ENCODE results near the gene RAF1.
"Not testable (repeated sequence)": the region's sequence is repeated elsewhere in the genome, so short reads cannot be mapped to it uniquely, and the experiment has no call there.

Gene RAF1

DNA sequence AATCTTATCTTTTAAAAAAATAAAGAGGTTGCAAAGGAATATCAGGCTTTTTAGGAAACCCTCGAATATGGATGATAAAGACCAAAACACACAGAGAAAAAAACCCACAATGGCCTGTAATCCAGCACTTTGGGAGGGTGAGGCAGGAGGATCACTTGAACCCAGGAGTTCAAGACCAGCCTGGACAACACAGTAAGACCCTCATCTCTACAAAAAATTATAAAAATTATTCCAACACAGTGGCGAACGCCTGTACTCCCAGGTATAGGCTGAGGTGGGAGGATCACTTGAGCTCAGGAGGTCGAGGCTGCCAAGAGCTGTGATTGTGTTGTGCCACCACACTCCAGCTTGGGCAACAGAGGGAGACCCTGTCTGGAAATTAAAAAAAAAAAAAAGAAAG lies 30.8 kb downstream of the RAF1 start:
- DNase-seq: no peak

DNA sequence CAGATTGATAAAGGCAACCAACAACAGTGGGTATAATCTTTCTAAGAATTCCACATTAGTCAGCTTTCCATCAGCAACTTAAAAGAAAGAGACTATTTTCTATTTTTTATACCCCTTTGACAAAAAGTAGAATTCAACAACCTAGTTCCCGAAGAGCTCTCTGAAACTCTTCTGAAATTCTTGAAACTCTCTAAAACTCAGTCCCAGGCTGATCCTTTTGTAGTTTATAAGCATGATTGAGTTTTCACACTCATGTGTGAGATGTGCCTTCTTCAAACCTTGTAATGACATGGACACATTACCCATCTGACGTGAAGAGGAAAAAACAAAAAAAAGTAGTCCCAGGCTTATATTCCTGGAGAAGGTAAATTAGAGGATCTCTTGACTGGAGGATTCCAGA lies 31.4 kb downstream of the RAF1 start:
- DNase-seq: no peak

DNA sequence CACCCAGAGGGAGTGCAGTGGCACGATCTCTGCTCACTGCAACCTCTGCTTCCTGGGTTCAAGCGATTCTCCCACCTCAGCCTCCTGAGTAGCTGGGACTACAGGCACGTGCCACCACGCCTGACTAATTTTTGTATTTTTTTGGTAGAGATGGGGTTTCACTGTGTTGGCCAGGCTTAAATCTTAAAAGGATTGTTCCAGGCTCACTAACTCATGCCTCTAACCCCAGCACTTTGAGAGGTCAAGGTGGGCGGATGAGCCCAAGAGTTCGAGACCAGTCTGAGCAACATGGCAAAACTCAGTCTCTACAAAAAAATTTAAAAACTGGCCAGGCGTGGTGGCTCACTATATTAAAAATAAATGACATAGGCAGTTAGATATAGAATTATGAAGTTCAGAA lies 33.1 kb downstream of the RAF1 start:
- DNase-seq: not testable (repeated sequence)

DNA sequence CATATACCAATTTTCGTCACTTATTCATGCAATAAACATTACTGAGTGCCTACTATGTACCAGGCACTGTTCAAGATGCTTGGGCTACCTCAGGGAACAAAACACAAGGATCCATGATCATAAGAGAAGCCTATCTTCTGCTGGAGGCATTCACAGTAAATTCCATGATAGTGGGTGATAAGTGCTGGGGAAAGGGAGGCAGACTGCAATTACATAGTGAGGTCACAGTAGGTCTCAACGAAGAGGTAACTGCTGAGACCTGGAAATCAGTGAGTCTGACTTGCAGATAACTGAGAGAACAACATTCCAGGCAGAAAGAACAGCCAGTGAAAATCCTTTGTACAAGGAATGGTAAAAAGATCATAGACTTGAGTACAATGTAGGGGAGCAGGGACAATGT lies 33.6 kb downstream of the RAF1 start:
- DNase-seq: no peak

DNA sequence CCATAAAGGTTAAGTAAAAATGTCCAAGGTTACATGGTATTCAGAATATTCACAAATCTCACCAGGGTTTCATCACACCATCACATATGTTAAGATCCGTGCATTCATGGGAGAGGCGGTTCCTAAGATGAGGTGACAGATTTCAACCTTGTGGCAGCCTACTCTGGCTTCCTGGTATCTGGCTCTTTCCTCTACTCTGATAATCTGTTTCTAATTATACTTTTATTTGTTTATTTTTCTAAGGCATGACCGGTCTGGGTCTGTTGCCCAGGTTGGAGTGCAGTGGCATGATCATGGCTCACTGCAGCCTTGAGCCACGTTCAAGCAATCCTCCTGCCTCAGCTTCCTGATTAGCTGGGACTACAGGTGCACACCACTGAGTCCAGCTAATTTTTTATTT lies 34.4 kb downstream of the RAF1 start:
- DNase-seq: peak; percentile 8

DNA sequence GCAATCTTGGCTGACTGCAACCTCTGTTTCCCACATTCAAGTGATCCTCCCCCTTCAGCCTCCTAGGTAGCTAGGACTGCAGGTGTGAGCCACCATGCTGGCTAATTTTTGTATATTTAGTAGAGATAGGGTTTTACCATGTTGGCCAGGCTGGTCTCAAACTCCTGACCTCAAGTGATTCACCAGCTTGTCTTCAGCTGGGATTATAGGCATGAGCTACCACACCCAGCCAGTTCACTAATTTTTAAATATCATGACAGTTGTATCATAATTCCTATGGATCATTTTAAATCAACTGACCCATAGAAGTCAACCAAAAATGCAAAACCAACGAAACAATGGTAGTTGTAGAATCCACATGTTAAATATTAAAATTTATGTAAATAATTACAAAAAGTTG lies 35.1 kb downstream of the RAF1 start:
- no peak for DNase-seq

DNA sequence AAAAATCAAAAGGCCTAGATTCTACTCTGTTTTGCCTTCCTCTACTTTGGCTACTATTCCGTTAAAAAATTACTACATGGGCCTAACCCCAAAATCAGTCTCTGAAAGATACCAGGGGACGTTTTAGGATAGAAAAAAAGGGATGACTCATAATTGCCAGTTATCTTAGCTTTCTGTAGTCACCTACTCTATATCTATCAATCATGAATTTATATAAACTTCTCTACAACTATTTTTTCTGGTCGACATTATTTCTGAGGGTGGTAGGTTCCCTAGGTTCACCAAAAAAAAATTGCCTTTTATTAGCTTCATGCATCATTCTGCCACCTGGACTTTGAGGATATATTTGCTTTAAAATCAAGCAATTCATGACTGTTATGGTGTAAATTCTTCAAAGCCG lies 36.5 kb downstream of the RAF1 start:
- no peak for DNase-seq

DNA sequence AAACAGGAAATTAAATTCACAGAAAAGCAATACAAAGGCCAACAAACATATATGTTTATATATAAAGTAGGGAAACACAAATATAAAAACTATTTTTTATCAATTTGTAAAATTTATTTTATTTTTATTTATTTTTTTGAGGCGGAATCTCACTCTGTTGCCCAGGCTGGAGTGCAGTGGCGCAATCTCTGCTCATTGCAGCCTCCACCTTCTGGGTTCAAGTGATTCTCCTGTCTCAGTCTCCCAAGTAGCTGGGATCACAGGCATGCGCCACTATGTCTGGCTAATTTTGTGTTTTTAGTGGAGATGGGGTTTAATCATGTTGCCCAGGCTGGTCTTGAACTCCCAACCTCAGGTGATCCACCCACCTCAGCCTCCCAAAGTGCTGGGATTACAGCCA lies 39.0 kb downstream of the RAF1 start:
- DNase-seq: not testable (repeated sequence)

DNA sequence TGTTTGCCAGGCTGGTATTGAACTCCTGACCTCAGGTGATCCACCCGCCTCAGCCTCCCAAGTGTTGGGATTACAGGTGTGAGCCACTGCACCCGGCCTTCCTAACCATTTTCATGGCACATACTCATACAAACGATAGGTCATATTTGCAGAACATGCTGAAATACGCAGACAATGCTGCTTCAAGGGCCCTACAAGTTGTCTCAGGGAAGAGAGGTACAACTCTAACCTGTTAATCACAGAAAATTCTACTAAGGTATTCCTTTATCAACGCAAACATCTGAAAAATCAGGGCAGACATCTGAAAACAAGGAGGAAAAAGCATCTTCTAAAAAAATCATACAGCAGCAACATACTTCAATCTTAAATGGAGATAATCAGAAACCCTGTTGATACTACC lies 39.9 kb downstream of the RAF1 start:
- no peak for DNase-seq

DNA sequence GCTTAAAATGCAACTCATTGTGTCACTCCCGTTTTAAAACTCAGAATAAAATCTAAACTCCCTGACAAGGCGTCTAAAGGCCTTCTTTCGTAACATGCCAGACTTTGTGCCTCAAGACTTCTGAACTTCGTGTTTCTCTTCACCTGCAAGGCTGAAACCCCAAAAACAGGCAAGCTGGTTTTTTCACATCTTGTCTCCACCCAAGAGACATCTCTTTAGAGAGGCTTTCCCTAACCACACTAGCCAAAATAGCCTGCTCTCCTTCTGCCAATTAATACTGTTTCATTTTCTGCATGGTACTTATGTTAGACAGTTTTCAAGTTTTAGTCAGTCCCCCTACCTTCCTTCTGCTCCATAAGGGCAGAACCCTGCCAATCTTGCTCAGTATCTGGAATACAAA lies 41.6 kb downstream of the RAF1 start:
- no peak for DNase-seq

DNA sequence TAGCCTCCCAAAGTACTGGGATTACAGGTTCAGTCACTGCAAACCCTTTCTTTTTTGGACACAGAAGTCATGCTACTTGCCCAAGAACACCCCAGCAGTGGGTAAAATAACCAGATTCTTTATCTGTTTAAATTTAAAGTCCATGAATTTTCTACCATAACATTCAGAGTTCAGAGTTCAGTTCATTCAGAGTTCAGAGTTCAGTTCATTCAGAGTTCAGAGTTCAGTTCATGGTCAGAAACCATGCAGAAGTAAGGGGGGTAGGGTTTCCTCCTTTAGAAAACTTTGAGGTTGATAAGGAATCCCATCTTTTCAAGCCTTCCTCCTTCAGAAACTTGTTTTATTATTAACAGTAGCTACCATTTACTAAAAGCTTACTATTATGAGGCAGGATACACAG lies 43.2 kb downstream of the RAF1 start:
- DNase-seq: no peak

DNA sequence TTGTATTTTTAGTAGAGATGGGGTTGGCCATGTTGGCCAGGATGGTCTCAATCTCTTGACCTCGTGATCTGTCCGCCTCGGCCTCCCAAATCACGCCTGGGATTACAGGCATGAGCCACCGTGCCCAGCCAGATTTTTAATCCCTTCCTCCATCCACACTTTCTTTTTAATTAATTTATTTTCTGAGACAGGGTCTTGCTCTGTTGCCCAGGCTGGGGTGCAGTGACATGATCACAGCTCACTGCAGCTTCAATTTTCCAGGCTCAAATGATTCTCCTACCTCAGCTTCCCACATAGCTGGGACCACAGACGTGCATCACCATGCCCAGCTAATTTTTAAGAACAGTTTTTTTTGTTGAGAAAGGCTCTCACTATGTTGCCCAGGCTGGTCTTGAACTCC lies 43.6 kb downstream of the RAF1 start:
- no peak for DNase-seq

DNA sequence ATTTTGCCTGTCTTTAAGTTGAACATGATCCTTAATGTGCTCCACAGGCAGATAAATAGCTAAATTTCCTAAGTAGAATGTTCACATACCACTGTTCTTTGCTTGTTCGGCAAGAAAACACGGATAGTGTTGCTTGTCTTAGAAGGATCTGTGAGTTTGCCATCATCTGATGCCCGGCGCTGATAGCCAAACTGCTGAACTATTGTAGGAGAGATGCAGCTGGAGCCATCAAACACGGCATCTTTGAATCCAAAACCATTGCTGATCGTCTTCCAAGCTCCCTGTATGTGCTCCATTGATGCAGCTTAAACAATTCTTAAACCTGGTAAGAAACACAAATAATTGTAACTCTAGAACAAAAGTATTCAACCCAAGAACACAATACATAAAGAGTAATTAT lies 45.5 kb downstream of the RAF1 start:
- DNase-seq: no peak

DNA sequence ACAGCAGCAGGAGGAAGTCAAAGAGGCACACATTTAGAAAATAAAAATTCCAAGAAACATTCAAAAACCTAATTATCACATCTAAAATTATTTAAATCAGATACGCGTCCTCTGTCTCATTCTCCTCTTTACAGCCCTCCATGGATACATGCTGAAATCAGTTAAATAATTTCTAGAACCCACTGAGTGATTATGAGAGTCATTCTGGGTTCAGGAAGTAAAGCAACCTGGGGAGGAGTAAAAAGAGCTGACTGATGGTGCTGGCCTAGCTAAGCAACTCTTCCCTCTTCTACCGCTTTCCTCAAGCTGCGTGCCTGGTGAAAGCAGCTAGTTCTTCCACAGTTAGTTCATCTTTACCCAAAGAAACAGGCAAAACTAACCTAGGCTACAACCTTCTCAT lies 48.7 kb downstream of the RAF1 start:
- DNase-seq: no peak

DNA sequence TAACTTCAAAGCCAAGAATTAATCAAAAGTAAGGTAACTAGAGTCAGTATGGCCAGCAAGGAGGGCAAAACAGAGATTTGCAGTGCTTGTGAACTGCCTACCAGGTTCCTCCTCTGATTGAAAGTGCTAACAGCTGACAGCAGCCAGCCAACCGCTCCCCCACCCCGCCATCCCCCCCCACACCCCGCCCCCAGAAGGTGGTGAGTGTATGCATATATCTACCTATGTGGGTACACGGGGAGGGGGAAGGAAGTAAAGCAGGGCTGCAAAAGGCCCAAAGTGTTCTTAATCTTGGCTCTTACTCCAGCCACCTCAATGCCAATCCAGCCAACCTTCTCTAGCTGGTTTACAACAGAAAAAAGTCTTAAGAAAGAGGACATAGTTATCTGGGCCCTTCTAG lies 50.7 kb downstream of the RAF1 start:
- DNase-seq: no peak

DNA sequence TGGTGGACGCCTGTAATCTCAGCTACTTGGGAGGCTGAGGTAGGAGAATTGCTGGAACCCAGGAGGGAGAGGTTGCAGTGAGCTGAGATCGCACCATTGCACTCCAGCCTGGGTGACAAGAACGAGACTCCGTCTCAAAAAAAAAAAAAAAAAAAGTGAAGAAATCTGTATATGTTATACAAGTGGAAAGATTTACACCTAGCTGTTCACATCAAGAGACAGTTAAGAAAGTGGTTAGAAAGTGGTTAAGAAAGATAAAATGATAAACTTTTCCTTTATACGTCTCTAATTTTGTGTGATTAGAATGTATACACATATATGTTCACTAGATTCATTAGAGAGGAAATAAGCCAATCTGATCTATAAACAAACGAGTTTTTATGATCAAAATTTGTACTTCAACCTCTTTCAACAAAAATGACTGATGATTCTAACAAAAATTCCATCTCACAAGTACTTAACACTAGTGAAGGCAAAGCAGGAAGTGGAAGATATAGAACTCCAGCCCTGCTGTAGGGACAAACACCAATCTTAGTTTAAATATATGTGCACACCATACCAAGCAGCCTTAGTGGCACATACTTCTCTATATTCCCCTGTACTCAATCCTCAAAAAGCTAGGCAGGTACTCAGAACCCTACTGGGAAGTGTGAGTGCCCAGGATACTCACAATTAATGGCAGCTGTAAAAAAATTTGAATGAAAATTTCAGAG lies 51.2 kb downstream of the RAF1 start:
- DNase-seq: no peak

DNA sequence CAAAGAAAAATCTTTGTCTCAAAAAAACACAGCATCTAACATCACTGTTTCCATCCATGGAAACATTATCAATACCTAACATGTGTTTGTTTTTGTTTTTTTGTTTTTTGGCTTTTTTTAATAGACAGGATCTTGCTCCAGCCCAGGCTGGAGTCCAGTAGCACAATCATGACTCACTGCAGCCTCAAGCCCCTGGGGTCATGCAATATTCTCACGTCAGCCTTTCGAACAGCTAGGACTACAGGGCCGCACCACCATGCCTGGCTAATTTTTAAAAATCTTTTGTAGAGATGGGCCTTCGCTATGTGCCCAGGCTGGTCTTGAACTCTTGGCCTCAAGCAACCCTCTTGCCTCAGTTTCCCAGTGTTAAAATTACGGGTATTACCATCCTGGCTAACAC lies 52.8 kb downstream of the RAF1 start:
- no peak for DNase-seq

DNA sequence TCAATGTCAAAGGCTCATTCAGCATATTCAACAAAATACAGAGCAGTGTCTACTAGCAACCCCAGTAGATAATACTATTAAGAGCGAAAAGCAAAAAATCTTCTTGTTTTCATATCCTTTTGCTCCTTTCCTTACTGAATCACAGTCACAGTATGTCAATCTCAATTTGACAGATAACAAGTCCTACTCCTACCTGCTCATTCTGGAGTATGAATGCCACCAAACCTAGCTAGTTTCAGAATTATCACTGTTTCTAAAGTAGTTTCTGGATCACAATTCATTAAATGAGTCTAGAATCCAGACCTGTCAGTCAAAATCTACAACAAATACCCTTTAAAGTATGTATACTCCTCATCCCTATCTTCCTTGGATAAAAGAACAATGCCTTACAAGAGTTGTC lies 55.5 kb downstream of the RAF1 start:
- no peak for DNase-seq

DNA sequence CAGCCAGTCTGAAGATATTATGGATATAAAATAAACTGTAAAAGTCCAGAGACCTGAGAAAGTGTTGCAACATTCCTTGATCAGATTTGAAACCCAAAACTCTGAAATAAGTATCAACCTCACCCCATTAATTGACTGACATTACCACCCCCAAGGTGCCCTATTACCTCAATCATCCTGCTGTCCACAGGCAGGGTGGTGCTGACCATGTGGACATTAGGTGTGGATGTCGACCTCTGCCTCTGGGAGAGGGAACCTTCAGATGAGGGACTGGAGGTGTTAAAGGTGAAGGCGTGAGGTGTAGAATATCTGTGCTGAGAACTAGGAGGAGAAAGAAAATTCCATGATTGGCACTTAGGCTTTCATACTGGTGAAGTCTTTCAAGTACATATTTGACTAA lies 59.9 kb downstream of the RAF1 start:
- DNase-seq: no peak

DNA sequence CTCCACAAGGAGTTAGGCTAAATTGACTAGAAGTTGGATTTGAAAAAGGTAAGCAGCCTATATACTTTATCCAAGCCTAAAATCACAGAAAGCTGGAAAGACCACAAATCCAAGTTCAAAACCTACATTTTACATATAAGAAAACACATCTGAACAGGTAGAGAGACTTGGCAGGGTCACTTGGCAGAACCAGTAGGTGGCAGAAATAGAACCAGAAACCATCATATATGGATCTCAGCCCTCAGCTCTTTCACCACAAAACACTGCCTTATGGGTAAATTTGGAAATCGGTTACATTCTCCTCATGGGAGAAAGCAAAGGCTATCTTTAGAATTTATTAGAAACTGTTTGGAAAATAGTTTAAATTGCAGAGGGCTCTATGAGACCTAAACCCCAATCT lies 62.8 kb downstream of the RAF1 start:
- no peak for DNase-seq

DNA sequence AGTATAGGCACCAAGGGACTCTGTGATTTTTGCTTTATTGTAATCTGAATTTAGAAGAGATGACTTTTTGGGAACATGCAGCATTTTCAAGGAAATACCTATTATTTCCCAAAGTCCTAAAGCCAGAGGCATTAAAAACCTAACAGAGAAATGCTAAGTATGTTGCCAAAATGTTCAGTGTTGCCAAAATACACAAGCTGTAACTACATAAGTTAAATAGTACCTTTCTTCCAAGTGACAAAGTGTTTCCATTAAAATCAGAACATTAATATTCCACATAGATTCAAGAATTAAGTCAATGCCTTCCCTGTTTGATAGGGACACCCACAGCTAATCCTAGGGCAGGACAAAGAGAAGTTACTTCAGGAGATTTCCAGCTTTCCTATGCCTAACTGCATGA lies 65.0 kb downstream of the RAF1 start:
- no peak for DNase-seq

DNA sequence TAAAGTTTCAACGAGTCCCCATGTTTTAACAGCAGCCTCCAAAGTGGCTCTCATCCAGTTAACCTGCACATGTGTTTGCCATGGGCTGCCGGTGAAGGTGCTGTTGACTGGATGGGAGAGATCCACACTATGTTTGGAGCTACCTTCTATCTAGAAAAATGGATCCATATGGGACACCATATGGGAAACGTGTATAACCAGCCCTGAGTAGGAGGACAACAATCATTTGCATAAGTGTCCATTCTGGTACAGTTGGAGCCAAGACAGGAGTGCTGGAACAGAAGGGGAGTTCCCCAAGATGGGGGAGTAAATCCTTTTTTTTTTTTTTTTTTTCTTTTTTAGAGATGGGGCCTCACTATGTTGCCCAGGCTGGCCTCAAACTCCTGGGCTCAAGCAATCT lies 70.4 kb downstream of the RAF1 start:
- no peak for DNase-seq

DNA sequence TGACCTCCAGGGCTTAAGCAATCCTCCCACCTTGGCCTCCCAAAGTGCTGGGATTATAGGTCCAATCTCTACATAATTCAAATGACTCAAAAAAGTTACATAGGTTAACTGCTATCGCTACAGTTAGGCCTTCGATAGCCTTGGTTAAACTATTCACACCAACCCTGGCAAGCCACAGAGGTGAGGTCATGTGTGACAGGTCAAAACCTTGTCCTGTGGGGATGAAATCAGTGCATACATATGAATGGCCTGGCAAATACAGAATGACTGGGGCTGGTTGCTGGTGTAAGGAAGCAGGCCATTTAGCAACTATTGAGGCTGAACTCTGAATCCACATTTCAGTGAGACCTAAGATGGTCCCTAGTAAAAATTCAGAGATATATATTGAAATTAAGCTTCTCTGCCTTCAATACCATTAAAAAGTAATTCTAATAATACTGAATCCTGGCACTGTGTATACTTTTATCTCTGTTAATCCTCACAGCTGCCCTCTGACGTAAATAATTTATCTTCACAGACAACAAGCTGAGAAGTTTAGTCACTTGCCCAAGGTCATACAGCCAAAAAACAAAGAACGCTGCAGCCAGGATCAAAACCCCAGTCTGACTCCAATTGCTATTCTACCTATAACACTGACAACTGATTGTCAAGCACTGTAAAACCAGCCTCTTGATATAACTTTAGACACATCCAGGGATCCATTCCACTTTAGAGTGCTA lies 71.8 kb downstream of the RAF1 start:
- no peak for DNase-seq

DNA sequence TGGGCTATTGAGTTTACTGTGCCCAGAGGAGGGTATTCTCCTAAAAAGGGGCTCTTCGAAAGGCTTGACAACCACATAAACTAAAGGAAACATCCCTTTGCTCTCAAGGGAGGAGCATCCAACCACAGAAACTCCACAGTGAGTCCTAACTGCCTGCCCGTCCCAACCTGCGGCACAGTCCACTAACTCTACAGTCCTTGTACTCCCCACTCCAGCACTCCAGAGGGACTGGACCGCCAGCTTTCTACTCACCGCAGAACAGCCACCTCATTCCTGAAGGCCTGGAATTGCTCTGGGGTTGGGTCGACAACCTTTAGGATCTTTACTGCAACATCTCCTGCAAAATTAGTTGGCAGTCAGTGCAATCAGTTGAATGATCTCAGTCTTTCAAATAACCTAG lies 72.5 kb downstream of the RAF1 start:
- no peak for DNase-seq

DNA sequence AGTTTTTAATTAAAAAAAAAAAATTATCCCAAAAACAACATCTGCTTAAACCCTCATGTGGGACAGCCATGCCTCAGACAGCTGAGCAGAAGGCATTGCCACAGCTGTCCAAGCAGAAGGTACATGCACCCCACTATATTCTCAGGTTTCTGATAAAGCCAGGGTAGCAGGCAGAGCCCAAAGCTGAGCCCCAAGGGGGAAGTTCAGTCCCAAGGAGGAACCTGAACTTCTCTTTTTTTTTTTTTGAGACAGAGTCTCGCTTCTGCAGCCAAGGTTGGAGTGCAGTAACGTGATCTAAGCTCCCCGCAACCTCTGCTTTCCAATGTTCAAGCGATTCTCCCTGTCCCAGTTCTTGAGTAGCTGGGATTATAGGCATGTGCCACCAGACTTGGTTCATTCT lies 73.8 kb downstream of the RAF1 start:
- no peak for DNase-seq
